H1 (cell line): Measurements from ENCODE around the gene PKMYT1. TPM values are rescaled to one million over a fixed set of nuclear protein-coding genes. Genes with fewer than 3 reads are reported as not detected.

ENCODE experiments used
- ATF3 ChIP-seq: IDR thresholded peaks from 2 replicates; pipeline ENCODE4 v1.6.1; 2011; ENCODE audit warnings: low read depth, mild to moderate bottlenecking, low read length; ENCODE audit not compliant: insufficient read depth
- CBX5 ChIP-seq: fragments of 300-800, 300-1000 bp; sonication (generic); IDR thresholded peaks from 2 replicates; pipeline ENCODE4 v1.7.1; 2016; ENCODE audit warnings: antibody characterized with exemption, low read length, low read depth
- CEBPB ChIP-seq: IDR thresholded peaks from 2 replicates; pipeline ENCODE4 v1.6.1; 2012; ENCODE audit warnings: low read depth, low read length
- CHD1 ChIP-seq: IDR thresholded peaks from 2 replicates; pipeline ENCODE4 v1.6.1; 2012; ENCODE audit warnings: low read depth, low read length, improper control_type of control experiment
- CHD2 ChIP-seq: IDR thresholded peaks from 2 replicates; pipeline ENCODE4 v1.6.1; 2012; ENCODE audit warnings: low read length, improper control_type of control experiment
- CTCF ChIP-seq, 3 experiments: IDR thresholded peaks; 1 replicate in 2 of 3; 2 replicates in 1 of 3; pipeline versions ENCODE4 v1.5.1 to v1.6.1; 2011; ENCODE audit warnings: low read length in 3 of 3, mild to moderate bottlenecking in 3 of 3, inconsistent platforms in 2 of 3, low read depth in 1 of 3, moderate library complexity in 1 of 3; ENCODE audit not compliant: insufficient read depth in 1 of 3; ENCODE audit errors: control extremely low read depth in 1 of 3
- E2F6 ChIP-seq: IDR thresholded peaks from 2 replicates; pipeline ENCODE4 v1.6.1; 2012; ENCODE audit warnings: inconsistent platforms
- EGR1 ChIP-seq: IDR thresholded peaks from 2 replicates; pipeline ENCODE4 v1.6.1; 2011; ENCODE audit warnings: low read depth, low read length, borderline replicate concordance
- EP300 ChIP-seq, 2 experiments: IDR thresholded peaks; 1 replicate in 1 of 2; 2 replicates in 1 of 2; pipeline ENCODE4 v1.6.1; 2011 to 2012; ENCODE audit warnings: low read depth in 2 of 2, low read length in 2 of 2, mild to moderate bottlenecking in 2 of 2, borderline replicate concordance in 1 of 2, inconsistent platforms in 1 of 2, moderate library complexity in 1 of 2
- GABPA ChIP-seq: IDR thresholded peaks from 2 replicates; pipeline ENCODE4 v1.6.1; 2011; ENCODE audit warnings: mild to moderate bottlenecking, low read length, moderate library complexity, borderline replicate concordance; ENCODE audit not compliant: insufficient read depth
- JUN ChIP-seq: IDR thresholded peaks from 2 replicates; pipeline ENCODE4 v1.6.1; 2011; ENCODE audit warnings: low read depth, mild to moderate bottlenecking, improper control_type of control experiment, low read length
- KDM5A ChIP-seq: fragments of 200-600 bp; IDR thresholded peaks from 2 replicates; pipeline ENCODE4 v1.7.1; 2012; ENCODE audit warnings: mild to moderate bottlenecking, low read length, inconsistent platforms, mixed read lengths
- PHF8 ChIP-seq: fragments of 200-600 bp; sonication (generic); conservative IDR thresholded peaks from 2 replicates; pipeline ENCODE4 v1.7.1; 2012; ENCODE audit warnings: low read depth, mild to moderate bottlenecking, inconsistent platforms, low read length, moderate library complexity
- POU5F1 ChIP-seq: IDR thresholded peaks from 2 replicates; pipeline ENCODE4 v1.6.1; 2011; ENCODE audit warnings: low read depth, mild to moderate bottlenecking, low read length, moderate library complexity
- RFX5 ChIP-seq: IDR thresholded peaks from 2 replicates; pipeline ENCODE4 v1.6.1; 2011; ENCODE audit warnings: low read depth, low read length, improper control_type of control experiment, borderline replicate concordance
- RNF2 ChIP-seq: fragments of 200-900, 300-1000 bp; sonication (generic); IDR thresholded peaks from 2 replicates; pipeline ENCODE4 v1.7.1; 2016; ENCODE audit warnings: borderline replicate concordance, low read depth, mild to moderate bottlenecking, antibody characterized with exemption, low read length; ENCODE audit not compliant: poor library complexity, severe bottlenecking; ENCODE audit errors: missing control alignments
- SIN3A ChIP-seq, 2 experiments: IDR thresholded peaks in 1 of 2; conservative IDR thresholded peaks in 1 of 2; 2 replicates each; pipeline ENCODE4 v1.6.1; 2011 to 2012; ENCODE audit warnings: low read length in 2 of 2, improper control_type of control experiment in 1 of 2, low read depth in 1 of 2, mild to moderate bottlenecking in 1 of 2
- SIRT6 ChIP-seq: IDR thresholded peaks from one replicate; pipeline ENCODE4 v1.7.1; 2012; ENCODE audit warnings: low read length, inconsistent platforms
- SP2 ChIP-seq: IDR thresholded peaks from 2 replicates; pipeline ENCODE4 v1.6.1; 2012; ENCODE audit warnings: mild to moderate bottlenecking, low read length, inconsistent platforms
- SUZ12 ChIP-seq: fragments of 200-600 bp; sonication (generic); IDR thresholded peaks from 2 replicates; pipeline ENCODE4 v1.6.1; 2012; ENCODE audit warnings: mild to moderate bottlenecking, inconsistent platforms, low read length, moderate library complexity, mixed read lengths
- TAF1 ChIP-seq: IDR thresholded peaks from 2 replicates; pipeline ENCODE4 v1.6.1; 2011; ENCODE audit warnings: mild to moderate bottlenecking, low read depth, low read length
- TAF7 ChIP-seq: optimal IDR thresholded peaks from 2 replicates; pipeline ENCODE3; 2011; ENCODE audit warnings: low read depth, mild to moderate bottlenecking, inconsistent platforms, low read length, moderate library complexity, borderline replicate concordance
- polyA plus RNA-seq, 7 experiments: library from polyadenylated mRNA; depleted of rRNA in 3 of 7; stranded (reverse) in 5 of 7; unstranded in 2 of 7; fragments of >200 nt in 5 of 7; fragments of 200-250 nt in 2 of 7; gene quantifications; 1 replicate in 5 of 7; 2 replicates in 1 of 7; 4 replicates in 1 of 7; pipeline versions ENCODE4 v1.2.1 to v1.2.3, GENCODE V29; 2011 to 2013; ENCODE audit warnings: missing spikeins in 2 of 7, mixed read lengths in 2 of 7
- total RNA-seq: library from RNA; stranded (reverse); fragmentation: NEBNext Ultra II Directional; extraction: Animal tissue kit (Norgen Biotek cat#: 25700); gene quantifications from 2 replicates; pipeline ENCODE4 v1.2.1, GENCODE V29; 2021

The PKMYT1 gene
- total and polyA plus RNA-seq, 2 of the 8 experiments (the other 6 are each of a cell fraction or from before 2014, with no cell fraction given) = 74.7 to 85.2 TPM

- no peak for TF ChIP-seq RNF2
- TF ChIP-seq KDM5A = no peak
- no peak for TF ChIP-seq ATF3
- TF ChIP-seq CHD2 = 0 out of 2 replicates have a peak, but pooled peaks have one; percentile 13
- TF ChIP-seq TAF1 = peak; percentile 88
- TF ChIP-seq CBX5 = no peak
- peak in 1 of 3 experiments; percentile 3; a peak in 1 of 4 replicates for TF ChIP-seq CTCF (IDR thresholded peaks at IDR 0.05; ENCODE audit: control extremely low read depth in 1 of 3, insufficient read depth in 1 of 3, low read depth in 1 of 3, low read length in 3 of 3)
- no peak for TF ChIP-seq E2F6
- TF ChIP-seq EP300 (IDR thresholded peaks at IDR 0.05; ENCODE audit: borderline replicate concordance in 1 of 2, low read depth in 2 of 2, low read length in 2 of 2) = no peak
- TF ChIP-seq EGR1 = peak; percentile 96
- TF ChIP-seq PHF8 = peak; percentile 81
- TF ChIP-seq SIN3A (conservative IDR thresholded peaks at IDR 0.05 in 1 of 2, IDR thresholded peaks at IDR 0.05 in 1 of 2; ENCODE audit: low read depth in 1 of 2, low read length in 2 of 2) = peak in 1 of 2 experiments; percentile 72; a peak in 1 of 4 replicates
- no peak for TF ChIP-seq POU5F1
- TF ChIP-seq SIRT6 = no peak
- no peak for TF ChIP-seq CEBPB
- no peak for TF ChIP-seq JUN
- TF ChIP-seq GABPA = no peak
- no peak for TF ChIP-seq CHD1
- peak; percentile 79 for TF ChIP-seq TAF7
- no peak for TF ChIP-seq RFX5
- no peak for TF ChIP-seq SP2
- no peak for TF ChIP-seq SUZ12
Observed at GRCh38 chr16:3020247-3020603, 40.0 kb upstream of the PKMYT1 start, which contains the start of gene TNFRSF12A (continued).
